ENCODE measurements around the gene PTH2.

The PTH2 gene

GRCh38 chr19:49422407-49423070 is 702 bp downstream of the PTH2 start:
- peak; percentile 23 for TF ChIP-seq CTCF (IDR thresholded peaks at IDR 0.05; ENCODE audit: low read depth, low read length)
- DNase-seq (ENCODE audit: extremely low read depth, low read depth): no peak

GRCh38 chr19:49421878-49422202 is 1.4 kb downstream of the PTH2 start:
- no peak for TF ChIP-seq CTCF (IDR thresholded peaks at IDR 0.05; ENCODE audit: low read depth, low read length)
- DNase-seq (ENCODE audit: extremely low read depth, low read depth): no peak

- TF ChIP-seq CTCF (IDR thresholded peaks at IDR 0.05; ENCODE audit: low read depth, low read length): no peak
- DNase-seq (ENCODE audit: extremely low read depth, low read depth): no peak
Observed at GRCh38 chr19:49421039-49421877, 2.0 kb downstream of the PTH2 start.

GRCh38 chr19:49420227-49420626 is 3.0 kb downstream of the PTH2 start:
- no peak for DNase-seq (ENCODE audit: extremely low read depth, low read depth)
- TF ChIP-seq CTCF (IDR thresholded peaks at IDR 0.05; ENCODE audit: low read depth, low read length): no peak

DNA sequence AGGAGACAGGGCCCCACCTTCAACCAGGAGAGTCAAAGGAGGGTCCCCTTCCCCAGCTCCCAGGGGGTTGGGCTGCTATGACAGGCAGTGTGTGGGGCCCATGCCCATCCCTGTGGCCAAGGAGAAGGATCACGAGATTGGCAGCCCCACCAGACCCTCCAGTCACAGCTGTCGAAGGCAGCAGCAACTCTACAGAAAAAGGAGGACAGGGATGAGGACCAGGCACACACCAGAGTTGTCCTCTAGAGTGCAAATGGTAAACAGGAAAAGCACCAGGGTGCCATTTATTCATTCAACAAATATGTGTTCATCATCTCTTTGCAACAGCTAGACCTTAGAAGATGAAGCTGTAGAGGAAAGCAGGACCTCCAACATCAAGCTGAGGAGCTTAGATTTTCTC is 4.1 kb downstream of the PTH2 start:
- TF ChIP-seq CTCF (IDR thresholded peaks at IDR 0.05; ENCODE audit: low read depth, low read length): no peak
- DNase-seq (ENCODE audit: extremely low read depth, low read depth): no peak

DNA sequence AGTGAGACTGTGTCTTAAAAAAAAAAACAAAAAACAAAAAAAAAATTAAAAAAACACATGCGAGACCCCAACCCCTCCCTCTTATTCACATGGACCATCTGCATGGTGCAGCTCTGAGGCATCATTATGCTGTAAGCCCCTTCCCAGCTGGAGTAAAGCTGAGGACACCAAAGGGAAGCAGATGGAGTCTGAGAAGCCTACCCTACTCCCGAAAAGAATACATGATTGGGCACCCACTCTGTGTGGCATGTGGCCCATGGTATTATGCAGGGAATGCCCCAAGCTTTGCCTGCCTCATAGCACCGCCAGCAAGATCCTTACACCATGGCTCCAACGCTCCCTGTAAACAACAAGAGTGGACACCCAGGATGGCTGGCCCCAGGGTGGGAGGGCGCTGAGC is 4.7 kb downstream of the PTH2 start:
- DNase-seq (ENCODE audit: extremely low read depth, low read depth): no peak
- no peak for TF ChIP-seq CTCF (IDR thresholded peaks at IDR 0.05; ENCODE audit: low read depth, low read length)

DNA sequence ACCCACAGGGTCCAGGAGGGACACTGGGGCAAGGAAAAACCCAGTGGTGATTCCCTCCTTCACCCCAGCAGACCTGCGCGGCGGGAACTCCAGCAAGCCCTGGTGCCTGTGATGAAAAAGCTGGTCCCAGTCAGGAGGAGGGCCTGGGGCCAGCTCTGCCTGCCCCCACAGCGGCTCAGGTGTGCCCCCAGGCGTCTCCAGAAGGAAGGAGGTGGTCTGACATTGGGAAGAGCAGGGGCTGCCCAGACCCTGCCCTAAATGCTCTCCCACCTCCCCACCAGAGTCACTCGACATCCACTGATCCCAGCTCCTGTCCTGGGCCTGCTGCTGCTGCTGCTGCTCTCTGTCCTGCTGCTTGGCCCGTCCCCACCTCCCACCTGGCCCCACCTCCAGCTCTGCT is 6.2 kb downstream of the PTH2 start:
- DNase-seq (ENCODE audit: extremely low read depth, low read depth): no peak
- TF ChIP-seq CTCF (IDR thresholded peaks at IDR 0.05; ENCODE audit: low read depth, low read length): no peak

Measured in AG09319 (cell line).